ENCODE measurements around the gene GPBAR1.

Gene GPBAR1

GRCh38 chr2:218260742-218261422 is at the start of gene GPBAR1:
TSS of gene GPBAR1 (plus strand) at chr2:218261015. CDS start at chr2:218262725, 1,710 bp downstream.
- DNase-seq: no peak

GRCh38 chr2:218214116-218214515 is 46.7 kb upstream of the GPBAR1 start:
- DNase-seq: no peak

GRCh38 chr2:218216336-218216673 is 44.5 kb upstream of the GPBAR1 start:
- DNase-seq: no peak

- peak; percentile 97 for DNase-seq
Observed at GRCh38 chr2:218216674-218217359, 44.0 kb upstream of the GPBAR1 start, which contains the start of gene ARPC2. TSS of gene ARPC2 (plus strand) at chr2:218217189. CDS start at chr2:218217471, 282 bp downstream.

GRCh38 chr2:218217360-218218267 is 43.2 kb upstream of the GPBAR1 start:
- peak; percentile 78 for DNase-seq

- no peak for DNase-seq
Observed at GRCh38 chr2:218218268-218219185, 42.3 kb upstream of the GPBAR1 start.

- DNase-seq: no peak
Observed at GRCh38 chr2:218219934-218220333, 40.9 kb upstream of the GPBAR1 start.

- no peak for DNase-seq
Observed at GRCh38 chr2:218221000-218221399, 39.8 kb upstream of the GPBAR1 start.

GRCh38 chr2:218223046-218223445 is 37.8 kb upstream of the GPBAR1 start:
- no peak for DNase-seq

- DNase-seq: no peak
Observed at GRCh38 chr2:218224186-218224585, 36.6 kb upstream of the GPBAR1 start.

- no peak for DNase-seq
Observed at GRCh38 chr2:218226903-218227302, 33.9 kb upstream of the GPBAR1 start.

- DNase-seq: no peak
Observed at GRCh38 chr2:218228366-218229090, 32.3 kb upstream of the GPBAR1 start.

- no peak for DNase-seq
Observed at GRCh38 chr2:218229239-218229638, 31.6 kb upstream of the GPBAR1 start.

GRCh38 chr2:218229851-218230250 is 31.0 kb upstream of the GPBAR1 start:
- DNase-seq: no peak

GRCh38 chr2:218230882-218231281 is 29.9 kb upstream of the GPBAR1 start:
- no peak for DNase-seq

GRCh38 chr2:218233543-218233942 is 27.3 kb upstream of the GPBAR1 start:
- DNase-seq: no peak

GRCh38 chr2:218234521-218234920 is 26.3 kb upstream of the GPBAR1 start:
- no peak for DNase-seq

- no peak for DNase-seq
Observed at GRCh38 chr2:218235017-218235416, 25.8 kb upstream of the GPBAR1 start.

GRCh38 chr2:218236829-218237228 is 24.0 kb upstream of the GPBAR1 start:
- no peak for DNase-seq

- no peak for DNase-seq
Observed at GRCh38 chr2:218238887-218239286, 21.9 kb upstream of the GPBAR1 start.

- no peak for DNase-seq
Observed at GRCh38 chr2:218244204-218244603, 16.6 kb upstream of the GPBAR1 start.

- no peak for DNase-seq
Observed at GRCh38 chr2:218244665-218245064, 16.1 kb upstream of the GPBAR1 start.

Data from activated CD4-positive, CD25-positive, alpha-beta regulatory T cell treated with anti-CD3 and anti-CD28 coated beads, Interleukin-2, amount 50 U/mL, for 72 hours (primary cell).